H9 (cell line): ENCODE data around the gene PLCG1. TPM values are rescaled to one million over a fixed set of nuclear protein-coding genes. Genes with fewer than 3 reads are reported as not detected.

Source experiments
- DNase-seq: peaks from one replicate; pipeline ENCODE4 v3.0.0-alpha.2; 2017
- H2AFZ ChIP-seq: one replicate; pipeline ENCODE4 v1.6.1; 2013; ENCODE audit warnings: mild to moderate bottlenecking, low read length, control low read depth, moderate library complexity
- H2AK5ac ChIP-seq: 2 replicates; pipeline ENCODE4 v1.6.1; 2013; ENCODE audit warnings: low read length, control low read depth, mixed read lengths; ENCODE audit not compliant: insufficient read length
- H2BK120ac ChIP-seq: one replicate; pipeline ENCODE4 v1.6.1; 2013; ENCODE audit warnings: low read depth, mild to moderate bottlenecking, low read length, control low read depth, inconsistent platforms; ENCODE audit not compliant: poor library complexity, severe bottlenecking
- H2BK12ac ChIP-seq: 2 replicates; pipeline ENCODE4 v1.6.1; 2013; ENCODE audit warnings: low read length, control low read depth, mixed read lengths, low read depth; ENCODE audit not compliant: insufficient read length
- H2BK15ac ChIP-seq: 2 replicates; pipeline ENCODE4 v1.6.1; 2013; ENCODE audit warnings: low read depth, low read length, control low read depth
- H2BK20ac ChIP-seq: one replicate; pipeline ENCODE4 v1.6.1; 2013; ENCODE audit warnings: low read depth, mild to moderate bottlenecking, low read length, control low read depth, inconsistent platforms; ENCODE audit not compliant: poor library complexity, severe bottlenecking
- H2BK5ac ChIP-seq: 2 replicates; pipeline ENCODE4 v1.6.1; 2013; ENCODE audit warnings: low read length, control low read depth, mixed read lengths; ENCODE audit not compliant: insufficient read length
- H3K14ac ChIP-seq: 2 replicates; pipeline ENCODE4 v1.6.1; 2013; ENCODE audit warnings: low read length, control low read depth; ENCODE audit not compliant: insufficient read depth
- H3K18ac ChIP-seq: 2 replicates; pipeline ENCODE4 v1.6.1; 2013; ENCODE audit warnings: low read depth, mild to moderate bottlenecking, mixed read lengths, low read length, control low read depth; ENCODE audit not compliant: insufficient read length
- H3K23ac ChIP-seq: 2 replicates; pipeline ENCODE4 v1.6.1; 2013; ENCODE audit warnings: low read length, control low read depth, mixed read lengths, low read depth; ENCODE audit not compliant: insufficient read length
- H3K23me2 ChIP-seq: 2 replicates; pipeline ENCODE4 v1.6.1; 2013; ENCODE audit warnings: low read depth, mild to moderate bottlenecking, mixed read lengths, low read length, control low read depth; ENCODE audit not compliant: insufficient read length, poor library complexity, severe bottlenecking
- H3K27ac ChIP-seq: 2 replicates; pipeline ENCODE4 v1.5.1; 2013; ENCODE audit warnings: low read length, control low read depth, mixed read lengths, low read depth; ENCODE audit not compliant: insufficient read length
- H3K27me3 ChIP-seq: 2 replicates; pipeline ENCODE4 v1.6.1; 2013; ENCODE audit warnings: low read length, control low read depth, inconsistent platforms; ENCODE audit not compliant: insufficient read depth
- H3K4ac ChIP-seq: 2 replicates; pipeline ENCODE4 v1.6.1; 2013; ENCODE audit warnings: low read depth, mild to moderate bottlenecking, control low read depth, inconsistent platforms, low read length, moderate library complexity
- H3K4me1 ChIP-seq: 2 replicates; pipeline ENCODE4 v1.6.1; 2013; ENCODE audit warnings: low read length, control low read depth, inconsistent platforms; ENCODE audit not compliant: insufficient read depth
- H3K4me2 ChIP-seq: 2 replicates; pipeline ENCODE4 v1.6.1; 2013; ENCODE audit warnings: low read length, control low read depth, mixed read lengths; ENCODE audit not compliant: insufficient read length, insufficient read depth
- H3K56ac ChIP-seq: 2 replicates; pipeline ENCODE4 v1.6.1; 2013; ENCODE audit warnings: low read depth, mild to moderate bottlenecking, mixed read lengths, low read length, control low read depth; ENCODE audit not compliant: insufficient read length
- H3K79me1 ChIP-seq: 2 replicates; pipeline ENCODE4 v1.6.1; 2013; ENCODE audit warnings: low read depth, mild to moderate bottlenecking, moderate library complexity, low read length, control low read depth, inconsistent platforms; ENCODE audit not compliant: insufficient read depth, poor library complexity, severe bottlenecking
- H3K79me2 ChIP-seq: 2 replicates; pipeline ENCODE4 v1.6.1; 2013; ENCODE audit warnings: low read length, control low read depth, inconsistent platforms; ENCODE audit not compliant: insufficient read depth
- H3K9ac ChIP-seq: 2 replicates; pipeline ENCODE4 v1.6.1; 2013; ENCODE audit warnings: low read length, control low read depth, mixed read lengths; ENCODE audit not compliant: insufficient read length; ENCODE audit errors: extremely low read depth
- H3K9me3 ChIP-seq: one replicate; pipeline ENCODE4 v1.6.1; 2013; ENCODE audit warnings: low read depth, low read length, inconsistent platforms; ENCODE audit not compliant: control insufficient read depth
- H3T11ph ChIP-seq: one replicate; pipeline ENCODE4 v1.6.1; 2013; ENCODE audit warnings: mild to moderate bottlenecking, low read length, control low read depth, inconsistent platforms
- H4K20me1 ChIP-seq: one replicate; pipeline ENCODE4 v1.6.1; 2013; ENCODE audit not compliant: control insufficient read depth, insufficient read length, insufficient read depth
- H4K5ac ChIP-seq: 2 replicates; pipeline ENCODE4 v1.6.1; 2013; ENCODE audit warnings: low read depth, mild to moderate bottlenecking, mixed read lengths, low read length, control low read depth; ENCODE audit not compliant: insufficient read length
- H4K8ac ChIP-seq: replicated peaks from 2 replicates; pipeline ENCODE4 v1.6.1; 2013; ENCODE audit warnings: low read length, control low read depth, mixed read lengths, low read depth; ENCODE audit not compliant: insufficient read length
- H4K91ac ChIP-seq: 2 replicates; pipeline ENCODE4 v1.6.1; 2013; ENCODE audit warnings: low read depth, mild to moderate bottlenecking, moderate library complexity, mixed read lengths, low read length, control low read depth; ENCODE audit not compliant: insufficient read length
- H3K27ac Mint-ChIP-seq, 3 experiments: 2 replicates in 2 of 3; 3 replicates in 1 of 3; pipeline ENCODE4 v1.8.0; 2020 to 2021; ENCODE audit warnings: mixed read lengths in 3 of 3, mild to moderate bottlenecking in 1 of 3, moderate library complexity in 1 of 3
- H3K27me3 Mint-ChIP-seq: 2 replicates; pipeline ENCODE4 v1.8.0; 2021; ENCODE audit warnings: low read depth, mild to moderate bottlenecking, moderate library complexity, mixed read lengths
- H3K36me3 Mint-ChIP-seq, 3 experiments: 2 replicates in 2 of 3; 3 replicates in 1 of 3; pipeline ENCODE4 v1.8.0; 2020 to 2021; ENCODE audit warnings: low read depth in 3 of 3, mixed read lengths in 3 of 3; ENCODE audit not compliant: insufficient read depth in 1 of 3
- H3K4me1 Mint-ChIP-seq, 2 experiments: 2 replicates each; pipeline ENCODE4 v1.8.0; 2020; ENCODE audit warnings: mixed read lengths in 2 of 2
- H3K4me3 Mint-ChIP-seq, 2 experiments: 2 replicates in 1 of 2; 3 replicates in 1 of 2; pipeline ENCODE4 v1.8.0; 2020 to 2021; ENCODE audit warnings: mild to moderate bottlenecking in 2 of 2, mixed read lengths in 2 of 2, moderate library complexity in 1 of 2
- H3K9me3 Mint-ChIP-seq, 2 experiments: 2 replicates in 1 of 2; 3 replicates in 1 of 2; pipeline ENCODE4 v1.8.0; 2020; ENCODE audit warnings: mild to moderate bottlenecking in 2 of 2, mixed read lengths in 2 of 2, moderate library complexity in 1 of 2
- CTCF ChIP-seq: fragments of 200-600 bp; sonication (generic); conservative IDR thresholded peaks from 3 replicates; pipeline ENCODE4 v1.8.0; 2021; ENCODE audit warnings: antibody characterized with exemption, mild to moderate bottlenecking
- WGBS: extraction: QIAGEN DNeasy Blood & Tissue Kit; methylation state at CpG from one replicate; pipeline ENCODE4 v1.1.7; 2013; ENCODE audit warnings: missing lambda C conversion rate, low lambda C conversion rate, mixed read lengths; ENCODE audit not compliant: insufficient read length; ENCODE audit errors: extremely low coverage; 5-methylcytosine and 5-hydroxymethylcytosine counted together
- total RNA-seq: library from RNA; stranded (reverse); gene quantifications from 2 replicates; pipeline ENCODE4 v1.2.1, GENCODE V29; 2021

PLCG1 gene
- total RNA-seq, 1 experiment from 2014 or later = 171 TPM

GRCh38 chr20:41121399-41121798 is 15.9 kb upstream of the PLCG1 start:
- peaks cover 44 to 86% (median 72%) of the 10 kb centered on the region in 3 experiments; a peak in 6 of 7 replicates for H3K36me3 Mint-ChIP-seq
- H3K4ac ChIP-seq = no peak overlapping the region
- no peak for DNase-seq
- no peak overlapping the region for H4K8ac ChIP-seq
- no peak overlapping the region for H2BK15ac ChIP-seq
- H3K9me3 ChIP-seq = no peaks in the 10 kb centered on the region
- H4K91ac ChIP-seq = no peak overlapping the region
- no peaks in the 10 kb centered on the region for H3K79me1 ChIP-seq
- peak overlapping the region in 1 of 3 experiments; percentile 62; a peak in 2 of 7 replicates for H3K27ac Mint-ChIP-seq
- H3K56ac ChIP-seq = no peak overlapping the region
- no peaks in the 10 kb centered on the region for H3K9me3 Mint-ChIP-seq
- H3K27ac ChIP-seq = no peak overlapping the region
- H3K18ac ChIP-seq = no peak overlapping the region
- H3K4me3 Mint-ChIP-seq = no peak overlapping the region
- H3K23ac ChIP-seq = no peak overlapping the region
- H3K4me2 ChIP-seq = no peak overlapping the region
- no CpG with 5 or more reads among the region's 3 CpGs for WGBS
- no peaks in the 10 kb centered on the region for H3K27me3 ChIP-seq
- no peak overlapping the region for H2BK120ac ChIP-seq
- H3K23me2 ChIP-seq = no peaks in the 10 kb centered on the region
- H4K20me1 ChIP-seq = no peaks in the 10 kb centered on the region
- no peak for TF ChIP-seq CTCF
- H3K4me1 Mint-ChIP-seq = no peaks in the 10 kb centered on the region
- no peak overlapping the region for H3T11ph ChIP-seq
- no peaks in the 10 kb centered on the region for H3K79me2 ChIP-seq
- no peak overlapping the region for H2BK12ac ChIP-seq
- no peak overlapping the region for H4K5ac ChIP-seq
- H3K14ac ChIP-seq = no peak overlapping the region
- no peak overlapping the region for H2AFZ ChIP-seq
- no peak overlapping the region for H3K9ac ChIP-seq
- no peaks in the 10 kb centered on the region for H3K27me3 Mint-ChIP-seq
- no peak overlapping the region for H2AK5ac ChIP-seq
- no peak overlapping the region for H2BK20ac ChIP-seq
- H3K4me1 ChIP-seq = no peaks in the 10 kb centered on the region
- no peak overlapping the region for H2BK5ac ChIP-seq
